ENCODE data around the gene RMDN2.

Gene RMDN2

DNA sequence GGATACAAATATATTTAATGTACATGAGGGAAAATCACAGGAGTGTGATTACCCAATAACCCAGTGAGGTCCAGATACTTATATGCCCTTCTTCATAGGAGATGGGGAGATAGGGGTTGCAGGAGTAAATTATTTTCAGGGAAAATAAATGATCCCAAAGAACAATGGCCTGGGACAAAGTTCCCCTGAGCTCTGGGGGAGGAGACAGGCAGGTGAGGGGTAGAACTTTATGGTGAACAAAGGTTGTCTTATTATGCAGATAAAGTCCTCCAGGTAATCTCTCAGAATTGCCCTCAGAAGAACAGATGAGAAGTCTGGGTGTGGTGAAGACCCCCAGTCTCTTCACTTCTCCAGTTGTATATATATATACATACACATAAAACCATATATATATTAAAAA, 22.1 kb upstream of the RMDN2 start:
- H3K4me3 Mint-ChIP-seq: no peak overlapping the region
- H3K27me3 Mint-ChIP-seq (ENCODE audit: low read depth): peaks cover 4% of the 10 kb centered on the region
- no peaks in the 10 kb centered on the region for H3K36me3 Mint-ChIP-seq (ENCODE audit: low read depth)
- no peaks in the 10 kb centered on the region for H3K4me1 Mint-ChIP-seq
- H3K27ac Mint-ChIP-seq: no peak overlapping the region
- peaks cover 3% of the 10 kb centered on the region for H3K9me3 Mint-ChIP-seq
- TF ChIP-seq, protein P1, sequence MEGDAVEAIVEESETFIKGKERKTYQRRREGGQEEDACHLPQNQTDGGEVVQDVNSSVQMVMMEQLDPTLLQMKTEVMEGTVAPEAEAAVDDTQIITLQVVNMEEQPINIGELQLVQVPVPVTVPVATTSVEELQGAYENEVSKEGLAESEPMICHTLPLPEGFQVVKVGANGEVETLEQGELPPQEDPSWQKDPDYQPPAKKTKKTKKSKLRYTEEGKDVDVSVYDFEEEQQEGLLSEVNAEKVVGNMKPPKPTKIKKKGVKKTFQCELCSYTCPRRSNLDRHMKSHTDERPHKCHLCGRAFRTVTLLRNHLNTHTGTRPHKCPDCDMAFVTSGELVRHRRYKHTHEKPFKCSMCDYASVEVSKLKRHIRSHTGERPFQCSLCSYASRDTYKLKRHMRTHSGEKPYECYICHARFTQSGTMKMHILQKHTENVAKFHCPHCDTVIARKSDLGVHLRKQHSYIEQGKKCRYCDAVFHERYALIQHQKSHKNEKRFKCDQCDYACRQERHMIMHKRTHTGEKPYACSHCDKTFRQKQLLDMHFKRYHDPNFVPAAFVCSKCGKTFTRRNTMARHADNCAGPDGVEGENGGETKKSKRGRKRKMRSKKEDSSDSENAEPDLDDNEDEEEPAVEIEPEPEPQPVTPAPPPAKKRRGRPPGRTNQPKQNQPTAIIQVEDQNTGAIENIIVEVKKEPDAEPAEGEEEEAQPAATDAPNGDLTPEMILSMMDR (IDR thresholded peaks at IDR 0.05; ENCODE audit: unreplicated experiment in 3 of 3): no peak

DNA sequence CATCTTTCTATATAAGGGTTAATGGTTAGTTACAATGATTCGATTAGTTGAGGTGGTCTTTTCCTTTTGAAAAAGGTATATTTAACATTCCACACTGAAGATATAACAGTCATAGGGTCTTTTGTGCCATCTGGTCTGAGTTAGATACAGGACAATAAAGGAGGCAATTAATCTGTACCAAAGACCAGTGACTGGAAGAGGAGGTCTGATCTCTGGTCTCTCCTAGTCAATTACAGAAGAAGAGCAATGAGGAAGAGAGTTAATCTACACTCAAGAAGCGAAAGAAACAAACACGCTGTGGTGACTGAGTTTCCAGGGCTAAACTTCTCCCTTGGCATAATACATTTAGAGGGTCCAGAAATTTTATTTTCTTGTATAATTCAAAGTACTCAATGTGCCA, 20.7 kb upstream of the RMDN2 start:
- Mint-ChIP-seq H3K36me3 (ENCODE audit: low read depth) (no peaks in the 10 kb centered on the region), H3K27me3 (ENCODE audit: low read depth) (peaks cover 4% of the 10 kb centered on the region), H3K4me1 (no peaks in the 10 kb centered on the region), H3K9me3 (peaks cover 3% of the 10 kb centered on the region), H3K4me3 (no peak overlapping the region), H3K27ac (no peak overlapping the region)
- TF ChIP-seq, protein P1 (IDR thresholded peaks at IDR 0.05; ENCODE audit: unreplicated experiment in 3 of 3): no peak

DNA sequence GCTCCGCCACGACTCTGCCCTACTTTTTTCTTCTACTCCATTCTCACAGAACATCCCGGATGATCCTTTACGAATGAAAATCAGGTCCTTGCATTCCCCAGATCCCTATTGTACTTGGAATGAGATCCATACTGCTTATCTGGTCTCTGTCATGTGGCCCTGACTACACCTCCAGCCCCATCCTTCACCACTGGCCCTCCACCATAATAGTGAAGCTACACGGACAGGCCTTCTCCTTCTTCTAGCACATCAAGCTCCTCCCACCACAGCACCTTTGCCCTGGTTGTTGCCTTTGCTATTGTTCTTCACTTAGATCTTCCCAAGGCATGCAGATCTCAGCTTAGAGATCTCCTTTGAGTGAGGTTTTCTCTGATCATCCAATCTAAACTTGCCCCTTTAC, 20.1 kb upstream of the RMDN2 start:
- TF ChIP-seq, protein P1 (IDR thresholded peaks at IDR 0.05; ENCODE audit: unreplicated experiment in 3 of 3): no peak
- Mint-ChIP-seq H3K36me3 (ENCODE audit: low read depth) (no peaks in the 10 kb centered on the region), H3K4me1 (no peaks in the 10 kb centered on the region), H3K4me3 (no peak overlapping the region), H3K27ac (no peak overlapping the region), H3K9me3 (peaks cover 3% of the 10 kb centered on the region), H3K27me3 (ENCODE audit: low read depth) (peaks cover 4% of the 10 kb centered on the region)

DNA sequence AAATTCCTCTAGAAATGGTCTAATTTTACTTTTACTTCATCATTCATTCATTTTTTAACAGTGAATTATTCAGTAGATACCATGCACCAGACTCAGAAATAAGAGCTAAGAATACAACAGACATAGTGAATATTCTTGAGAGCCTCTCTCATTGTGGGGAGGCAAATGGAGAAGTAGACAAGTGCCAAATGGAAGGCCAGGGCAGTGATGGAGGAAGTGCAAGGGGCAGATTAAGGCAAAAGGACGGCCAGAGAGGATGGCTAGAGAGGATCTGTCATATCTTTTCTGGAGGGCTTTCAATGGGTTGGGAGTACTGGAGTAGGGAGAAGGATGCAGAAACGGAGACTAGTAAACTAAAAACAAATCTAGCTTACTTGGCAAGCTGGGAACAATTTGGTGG, 19.0 kb upstream of the RMDN2 start:
- no peak overlapping the region for H3K4me3 Mint-ChIP-seq
- no peaks in the 10 kb centered on the region for H3K4me1 Mint-ChIP-seq
- H3K36me3 Mint-ChIP-seq (ENCODE audit: low read depth): no peaks in the 10 kb centered on the region
- peaks cover 3% of the 10 kb centered on the region for H3K9me3 Mint-ChIP-seq
- H3K27me3 Mint-ChIP-seq (ENCODE audit: low read depth): peaks cover 4% of the 10 kb centered on the region
- TF ChIP-seq, protein P1 (IDR thresholded peaks at IDR 0.05; ENCODE audit: unreplicated experiment in 3 of 3): no peak
- H3K27ac Mint-ChIP-seq: no peak overlapping the region

DNA sequence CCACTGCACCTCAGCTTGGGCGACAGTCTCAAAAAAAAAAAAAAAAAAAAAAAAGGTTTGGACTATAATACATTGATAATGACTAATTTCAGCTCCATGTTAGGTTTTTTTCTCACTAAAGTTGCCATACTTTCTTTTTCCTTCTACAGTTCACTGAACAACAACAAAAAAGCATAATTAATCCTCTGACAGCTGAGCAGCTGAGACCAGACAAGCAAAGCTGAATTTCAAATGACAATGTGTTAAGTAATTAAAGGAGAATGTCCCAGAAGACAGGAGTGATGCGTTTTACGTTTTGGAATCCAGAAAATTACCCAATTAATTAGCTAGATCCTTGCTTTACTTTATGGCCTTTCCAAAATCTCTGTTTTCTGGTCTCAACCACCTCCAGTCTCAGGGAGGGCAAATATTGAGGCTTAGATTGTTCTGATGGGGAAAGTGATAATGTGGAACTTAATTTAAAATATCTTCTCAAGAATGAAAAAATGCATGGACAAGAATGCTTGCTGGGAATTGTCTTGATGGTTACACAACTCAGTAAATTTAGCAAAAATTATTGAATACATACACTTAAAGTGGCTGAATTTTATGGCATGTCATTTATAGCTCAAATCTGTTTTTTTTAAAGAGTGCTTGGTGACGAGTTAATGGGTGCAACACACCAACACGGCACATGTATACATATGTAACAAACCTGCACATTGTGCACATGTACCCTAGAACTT, 17.4 kb upstream of the RMDN2 start:
- H3K27ac Mint-ChIP-seq: no peak overlapping the region
- TF ChIP-seq, protein P1 (IDR thresholded peaks at IDR 0.05; ENCODE audit: unreplicated experiment in 3 of 3): no peak
- no peaks in the 10 kb centered on the region for H3K4me1 Mint-ChIP-seq
- peaks cover 4% of the 10 kb centered on the region for H3K27me3 Mint-ChIP-seq (ENCODE audit: low read depth)
- no peaks in the 10 kb centered on the region for H3K9me3 Mint-ChIP-seq
- no peaks in the 10 kb centered on the region for H3K36me3 Mint-ChIP-seq (ENCODE audit: low read depth)
- H3K4me3 Mint-ChIP-seq: no peak overlapping the region

DNA sequence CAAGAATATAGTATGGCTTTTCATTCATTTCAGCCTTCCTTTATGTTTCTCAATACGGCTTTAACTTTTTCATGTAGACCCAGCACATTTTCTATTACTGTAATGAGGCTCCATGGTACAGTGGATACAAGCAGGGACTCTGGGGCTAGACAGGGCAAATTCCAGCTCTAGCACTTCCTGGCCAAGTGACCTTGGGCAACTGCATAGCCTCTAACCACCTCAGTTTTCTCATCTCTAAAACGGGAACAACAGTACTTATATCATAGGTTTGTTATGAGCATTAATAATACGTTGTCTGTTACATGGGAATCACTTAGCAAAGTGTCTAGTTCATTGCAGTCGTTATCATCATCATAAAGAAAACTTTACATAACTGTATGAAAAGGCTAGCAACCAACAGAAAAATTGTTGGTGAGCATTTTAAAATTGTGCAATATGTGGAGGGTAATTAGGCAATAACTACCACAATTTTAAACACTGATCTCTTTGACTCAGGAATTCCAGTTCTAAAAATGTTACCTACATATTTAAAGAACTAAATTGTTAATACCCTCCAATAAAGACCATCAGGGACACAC, 13.7 kb upstream of the RMDN2 start:
- H3K36me3 Mint-ChIP-seq (ENCODE audit: low read depth): no peaks in the 10 kb centered on the region
- H3K27me3 Mint-ChIP-seq (ENCODE audit: low read depth): peaks cover 7% of the 10 kb centered on the region
- no peaks in the 10 kb centered on the region for H3K9me3 Mint-ChIP-seq
- H3K27ac Mint-ChIP-seq: no peak overlapping the region
- peaks cover 3% of the 10 kb centered on the region for H3K4me1 Mint-ChIP-seq
- H3K4me3 Mint-ChIP-seq: no peak overlapping the region
- TF ChIP-seq, protein P1 (IDR thresholded peaks at IDR 0.05; ENCODE audit: unreplicated experiment in 3 of 3): no peak

Measured in nephron (organoid).